NCI-H524 treated with DMSO at 0.1 percent for 48 hours (cell line): ENCODE measurements around the gene F8A2.
"Not testable (repeated sequence)": the region's sequence is repeated elsewhere in the genome, so short reads cannot be mapped to it uniquely, and the experiment has no call there.

Experiments used
- DNase-seq: peaks from one replicate; lab custom pipeline; 2025; lab: John Stamatoyannopoulos, UW

F8A2 gene

DNA sequence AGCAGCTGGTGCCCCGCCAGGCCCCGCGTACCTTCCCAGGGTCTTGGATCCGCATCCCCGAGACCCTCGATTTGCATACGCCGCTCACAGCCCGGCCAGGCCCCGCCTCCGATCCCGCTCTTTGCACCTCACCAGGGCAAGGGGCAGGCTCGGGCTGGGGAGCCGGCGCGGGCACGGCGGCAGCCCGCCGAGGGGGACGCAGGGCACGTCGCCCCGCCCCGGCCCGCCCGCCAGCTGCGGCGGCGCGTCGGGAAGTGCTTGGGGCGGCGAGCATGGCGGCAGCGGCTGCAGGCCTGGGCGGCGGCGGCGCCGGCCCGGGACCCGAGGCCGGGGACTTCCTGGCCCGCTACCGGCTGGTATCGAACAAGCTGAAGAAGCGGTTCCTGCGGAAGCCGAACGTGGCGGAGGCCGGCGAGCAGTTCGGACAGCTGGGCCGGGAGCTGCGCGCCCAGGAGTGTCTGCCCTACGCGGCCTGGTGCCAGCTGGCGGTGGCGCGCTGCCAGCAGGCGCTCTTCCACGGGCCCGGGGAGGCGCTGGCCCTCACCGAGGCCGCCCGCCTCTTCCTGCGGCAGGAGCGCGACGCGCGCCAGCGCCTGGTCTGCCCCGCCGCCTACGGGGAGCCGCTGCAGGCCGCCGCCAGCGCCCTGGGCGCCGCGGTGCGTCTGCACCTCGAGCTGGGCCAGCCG, at the start of gene F8A2:
Gene F8A2, plus strand, starts transcription at position 253 of the 686 bp plus-strand sequence. Its CDS starts 20 bp downstream, at position 273.
- DNase-seq, result not testable (repeated sequence)

DNA sequence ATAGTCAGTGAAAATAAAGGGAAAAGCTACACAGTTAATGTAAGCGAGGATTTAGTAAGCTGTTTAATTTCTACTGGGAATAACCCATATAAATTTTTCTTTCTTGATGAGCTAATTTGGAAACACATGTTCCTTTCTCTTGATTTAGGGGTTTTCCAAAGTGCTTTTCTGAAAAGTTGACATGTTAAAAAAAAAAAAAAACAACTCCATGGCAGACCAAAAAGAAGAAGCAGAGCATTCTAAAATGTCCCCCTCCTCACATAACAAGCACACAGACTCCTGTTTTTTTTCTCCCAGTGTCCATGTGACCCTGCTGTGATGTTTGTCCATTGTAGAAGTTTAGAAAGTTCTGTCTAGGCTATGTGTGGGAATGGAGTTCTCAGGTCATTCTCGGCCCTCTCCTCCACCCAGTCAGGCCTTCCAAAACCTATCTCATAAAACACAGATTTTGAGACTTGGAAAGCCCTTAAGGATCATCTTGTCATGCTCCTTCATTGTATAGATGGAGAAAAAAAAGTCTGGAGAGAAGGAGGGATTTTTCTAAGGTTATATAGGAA, 48.3 kb upstream of the F8A2 start:
- DNase-seq, result no peak

DNA sequence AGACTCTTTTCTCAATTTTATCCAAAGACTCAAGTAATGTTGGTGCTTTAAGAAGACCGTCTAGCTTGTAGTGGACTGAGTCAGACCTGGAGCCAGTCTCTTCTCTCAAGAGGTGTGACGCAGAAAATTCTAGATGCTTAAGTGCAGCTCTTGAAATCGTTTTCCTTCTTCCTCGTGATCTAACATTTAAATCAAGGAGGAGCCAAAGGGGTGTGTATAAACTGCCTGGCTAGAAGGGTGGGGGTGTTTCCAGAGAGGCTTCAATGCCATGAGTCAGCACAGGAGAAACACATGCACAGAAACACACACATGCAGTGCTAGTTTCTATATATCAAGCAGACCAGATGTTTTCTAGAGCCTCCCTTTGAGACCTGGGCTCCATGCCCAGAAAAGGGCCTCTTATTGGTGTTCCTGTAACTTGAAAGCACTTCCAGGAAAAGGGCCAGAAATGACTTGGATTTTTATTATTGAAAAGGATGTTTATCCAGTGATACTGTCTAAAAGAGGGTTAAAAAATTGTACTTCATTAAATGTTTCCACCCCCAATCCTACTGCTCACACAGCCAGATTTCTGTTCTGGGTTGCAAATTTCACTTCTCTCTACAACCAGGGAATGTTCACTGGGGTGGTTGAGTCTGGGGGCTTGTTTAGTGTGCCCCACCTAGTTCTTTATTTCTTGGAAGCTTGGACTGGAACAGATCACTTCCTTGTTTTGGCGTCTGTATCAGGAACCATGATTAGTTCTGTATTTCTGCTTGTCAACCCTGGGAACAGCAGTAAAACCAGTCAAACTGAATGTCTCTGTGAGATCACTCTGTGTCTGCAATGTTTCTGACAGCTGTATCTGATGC, 47.2 kb upstream of the F8A2 start, which contains the start of gene CLIC2:
Gene CLIC2, minus strand, starts transcription at position 129 of the 851 bp plus-strand sequence. CDS start 187 bp downstream, outside the sequence.
- DNase-seq, result no peak

DNA sequence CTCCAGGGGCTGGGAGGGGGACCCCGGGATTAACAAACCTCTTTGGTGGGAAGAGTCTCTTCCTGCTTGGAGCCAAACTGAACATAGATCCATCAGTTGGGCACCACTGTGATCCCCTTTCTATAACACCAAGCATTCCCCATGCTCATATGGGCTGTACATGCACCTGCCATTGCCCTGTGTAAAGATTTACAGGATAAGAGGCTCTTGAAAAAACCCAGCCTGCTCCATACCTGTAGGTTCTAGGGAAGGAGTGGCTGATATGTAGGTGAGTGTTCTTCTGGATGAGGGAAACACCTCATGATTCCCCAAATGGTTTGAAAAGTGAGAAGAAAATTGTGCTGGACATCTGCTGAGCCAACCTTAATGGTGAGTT, 46.6 kb upstream of the F8A2 start:
- DNase-seq, result not testable (repeated sequence)

DNA sequence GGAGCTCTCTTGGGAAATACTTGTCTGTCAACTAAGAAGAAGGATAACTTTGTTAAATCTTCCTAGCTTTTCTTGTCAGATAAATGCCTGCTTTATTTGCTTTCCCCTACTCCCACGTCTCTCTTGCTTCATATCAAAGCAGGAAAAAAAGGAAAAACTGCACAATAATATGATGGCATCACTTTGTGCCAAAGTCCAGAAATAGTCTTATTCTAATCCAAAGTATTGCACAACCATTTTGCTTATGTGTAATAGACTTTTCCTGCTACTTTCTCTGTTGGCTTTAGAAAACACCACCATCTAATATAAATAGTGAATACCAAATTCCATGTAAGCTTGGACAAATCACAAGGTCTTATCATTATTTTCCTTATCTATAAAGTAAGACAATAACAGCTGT, 36.2 kb upstream of the F8A2 start:
- DNase-seq, result not testable (repeated sequence)

DNA sequence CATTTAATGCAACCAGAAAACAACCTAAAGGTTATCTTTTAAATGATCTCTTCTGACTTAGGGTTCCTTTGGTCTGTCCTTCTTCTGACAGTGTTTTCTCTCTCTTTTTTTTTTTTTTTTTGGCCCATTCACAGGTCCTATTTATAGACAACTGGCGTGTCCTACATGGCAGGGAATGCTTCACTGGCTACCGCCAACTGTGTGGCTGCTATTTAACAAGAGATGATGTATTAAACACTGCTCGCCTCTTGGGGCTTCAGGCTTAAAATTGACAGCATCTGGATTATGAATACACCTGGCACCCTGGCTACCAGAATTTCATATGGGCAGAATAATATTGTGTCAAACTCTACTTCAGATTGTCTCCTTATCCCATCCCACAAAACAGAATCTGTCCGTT, 32.4 kb upstream of the F8A2 start:
- not testable (repeated sequence) for DNase-seq

DNA sequence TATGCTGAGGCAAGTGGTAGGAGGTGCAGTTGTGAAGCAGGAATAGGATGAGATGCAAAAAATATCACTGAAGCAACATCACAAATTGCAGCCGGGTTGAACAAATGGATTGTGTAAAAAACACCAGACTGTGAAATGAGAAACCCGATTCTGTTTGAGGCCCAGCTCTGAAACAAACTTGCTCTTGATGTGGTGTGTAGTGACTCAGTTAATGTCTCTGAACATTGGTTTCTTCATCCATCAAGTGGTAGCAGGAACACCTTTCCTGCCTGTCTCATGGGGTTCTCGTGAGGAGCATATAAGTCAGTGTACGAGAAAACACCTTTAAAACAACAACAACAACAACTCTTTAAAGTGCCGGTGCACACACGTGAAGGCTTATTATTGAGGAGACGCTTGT, 18.2 kb upstream of the F8A2 start:
- not testable (repeated sequence) for DNase-seq

DNA sequence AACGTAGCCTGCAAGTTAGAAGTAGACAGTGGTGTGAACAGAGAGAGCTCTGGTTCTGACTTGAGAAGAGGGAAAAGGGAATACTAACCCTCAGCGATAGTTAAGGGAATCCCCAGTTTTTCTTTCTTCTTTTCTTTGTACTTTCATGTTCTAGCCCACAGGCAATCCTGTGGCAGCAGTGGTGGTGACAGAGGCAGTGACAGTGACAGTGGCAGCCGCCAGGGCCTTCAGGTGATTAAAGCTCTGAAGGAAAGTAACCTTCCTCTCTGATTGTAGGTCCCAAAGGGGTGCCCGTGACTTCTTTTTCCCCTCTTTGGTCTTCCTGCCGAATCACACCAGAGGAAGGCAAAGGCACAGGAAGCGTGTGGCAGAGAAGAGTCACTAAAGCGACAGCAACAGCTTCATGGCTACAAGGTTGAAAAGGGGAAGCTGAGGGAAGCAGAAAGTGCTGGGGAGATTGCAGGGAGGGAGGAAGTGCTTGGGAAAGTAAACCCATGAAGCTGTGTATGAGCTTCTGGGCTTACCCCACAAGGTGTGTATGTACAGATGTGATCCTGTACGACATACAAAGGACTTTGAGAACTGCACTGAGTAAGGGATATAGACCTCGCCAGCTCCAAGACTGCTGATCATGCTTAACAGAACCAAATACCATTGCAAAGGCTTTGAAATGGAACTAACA, 8.0 kb upstream of the F8A2 start:
- DNase-seq, result not testable (repeated sequence)

DNA sequence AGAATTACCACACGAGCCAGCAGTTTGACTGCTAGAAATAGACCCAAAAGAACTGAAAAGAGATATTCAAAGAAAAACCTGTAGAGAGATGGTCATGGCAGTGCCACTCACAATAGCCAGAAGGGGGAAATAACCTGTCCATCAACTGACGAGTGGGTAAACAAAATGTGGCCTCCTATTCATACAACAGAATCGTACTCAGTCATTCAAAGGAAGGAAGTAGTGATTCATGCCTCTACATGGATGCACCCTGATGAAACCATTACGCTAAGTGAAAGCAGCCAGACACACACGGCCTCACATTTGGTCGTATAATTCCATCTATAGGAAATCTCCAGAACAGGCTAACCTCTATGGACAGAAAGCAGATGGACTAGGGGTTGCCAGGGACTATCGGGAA, 2.1 kb upstream of the F8A2 start:
- DNase-seq, result not testable (repeated sequence)

DNA sequence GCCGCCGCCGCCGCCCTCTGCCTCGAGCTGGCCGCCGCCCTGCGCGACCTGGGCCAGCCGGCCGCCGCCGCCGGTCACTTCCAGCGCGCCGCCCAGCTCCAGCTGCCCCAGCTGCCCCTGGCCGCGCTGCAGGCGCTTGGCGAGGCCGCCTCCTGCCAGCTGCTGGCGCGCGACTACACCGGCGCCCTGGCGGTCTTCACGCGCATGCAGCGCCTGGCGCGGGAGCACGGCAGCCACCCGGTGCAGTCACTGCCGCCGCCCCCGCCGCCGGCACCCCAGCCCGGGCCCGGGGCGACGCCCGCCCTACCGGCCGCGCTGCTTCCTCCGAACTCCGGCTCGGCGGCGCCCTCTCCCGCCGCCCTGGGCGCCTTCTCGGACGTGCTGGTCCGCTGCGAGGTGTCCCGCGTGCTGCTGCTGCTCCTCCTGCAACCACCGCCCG, 653 bp downstream of the F8A2 start:
- DNase-seq, result not testable (repeated sequence)

DNA sequence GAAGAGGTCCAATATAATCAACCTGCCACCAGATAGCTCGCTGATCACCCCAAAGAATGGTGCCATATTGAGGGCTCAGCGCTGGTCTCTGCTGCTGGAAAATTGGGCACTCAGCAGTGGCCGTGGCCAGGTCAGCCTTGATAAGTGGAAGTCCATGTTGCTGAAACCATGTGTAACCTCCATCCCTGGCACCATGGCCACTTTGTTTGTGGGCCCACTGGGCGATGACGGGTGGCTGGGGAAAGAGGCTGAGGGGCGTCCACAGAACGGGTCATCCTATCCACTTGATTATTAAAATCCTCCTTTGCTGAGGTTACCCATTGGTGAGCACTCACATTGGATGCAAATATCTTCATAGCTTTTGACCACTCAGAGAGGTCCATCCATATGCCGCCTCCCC, 7.7 kb downstream of the F8A2 start:
- DNase-seq, result no peak

DNA sequence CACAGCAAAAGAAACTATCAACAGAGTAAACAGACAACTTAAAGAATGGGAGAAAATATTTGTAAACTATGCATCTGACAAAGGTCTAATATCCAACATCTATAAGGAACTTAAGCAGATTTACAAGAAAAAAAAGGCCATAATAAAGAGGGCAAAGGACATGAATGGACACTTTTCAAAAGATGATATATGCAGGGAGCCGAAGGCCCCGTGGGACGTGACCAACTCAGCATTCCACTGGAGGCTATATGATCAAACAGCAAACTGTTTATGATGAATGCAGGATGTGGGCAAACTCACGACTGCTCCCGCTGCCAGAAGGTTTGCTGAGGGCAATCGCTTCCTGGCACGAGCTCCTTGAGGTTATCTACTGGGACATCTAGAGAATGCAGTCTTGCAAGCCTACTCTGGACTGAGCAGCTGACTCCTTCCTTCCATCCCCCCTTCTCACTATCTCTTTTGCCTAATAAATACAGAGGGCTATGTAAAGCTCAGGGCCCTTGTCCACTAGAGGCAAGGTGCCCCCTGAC, 12.9 kb downstream of the F8A2 start:
- DNase-seq, result not testable (repeated sequence)

DNA sequence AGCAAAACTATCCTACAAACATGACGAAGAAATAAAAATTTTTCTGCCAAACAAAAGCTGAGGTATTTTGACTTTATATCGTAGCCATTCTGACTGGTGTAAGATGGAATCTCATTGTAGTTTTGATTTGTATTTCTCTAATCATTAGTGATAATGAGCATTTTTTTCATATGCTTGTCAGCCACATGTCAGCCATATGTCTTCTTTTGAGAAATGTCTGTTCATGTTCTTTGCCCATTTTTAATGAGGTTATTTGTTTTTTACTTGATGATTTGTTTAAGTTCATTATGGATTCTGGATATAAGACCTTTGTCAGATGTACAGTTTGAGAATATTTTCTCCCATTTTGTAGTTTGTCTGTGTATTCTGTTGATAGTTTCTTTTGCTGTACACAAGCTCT, 24.5 kb downstream of the F8A2 start:
- no peak for DNase-seq

DNA sequence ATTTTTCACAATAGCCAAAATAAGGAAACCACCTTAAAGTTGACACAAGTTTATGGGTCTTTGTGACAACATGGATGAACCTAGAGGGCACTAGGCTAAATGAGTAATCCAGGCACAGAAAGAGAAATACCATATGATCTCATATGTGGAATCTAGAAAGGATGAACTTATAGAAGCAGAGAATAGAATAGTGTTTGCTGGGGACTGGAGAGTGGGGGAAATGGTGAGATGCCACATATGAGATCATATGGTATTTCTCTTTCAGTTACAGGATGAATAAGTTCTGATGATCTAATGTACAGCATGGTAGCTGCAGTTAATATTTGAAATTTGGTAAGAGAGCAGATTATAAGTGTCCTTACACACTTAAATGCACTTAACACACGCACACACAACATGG, 35.9 kb downstream of the F8A2 start:
- DNase-seq, result no peak
